GM23338 (cell line): ENCODE results near the gene GRIK4. TPM values are rescaled to one million over a fixed set of nuclear protein-coding genes. Genes with fewer than 3 reads are reported as not detected.

Source experiments
- ATAC-seq: fragments of 200-7000 bp; cut with Tn5 transposase; 3 replicates; pipeline ENCODE4 v1.9.1; 2020
- DNase-seq: peaks from one replicate; pipeline ENCODE4 v3.0.0-alpha.2; 2015; ENCODE audit warnings: low spot score
- H2AFZ ChIP-seq: fragments of 200-600 bp; sonication (generic); 2 replicates; pipeline ENCODE4 v1.8.0; 2016; ENCODE audit warnings: antibody characterized with exemption, mild to moderate bottlenecking, moderate library complexity
- H3F3A ChIP-seq: fragments of 200-600 bp; sonication (generic); replicated peaks from 2 replicates; pipeline ENCODE4 v1.8.0; 2017; ENCODE audit warnings: antibody characterized with exemption, mixed run types, low read depth
- H3K27ac ChIP-seq: fragments of 200-600 bp; sonication (generic); 2 replicates; pipeline ENCODE4 v1.6.1; 2016; ENCODE audit warnings: low read depth
- H3K27me3 ChIP-seq: fragments of 200-600 bp; sonication (generic); 2 replicates; pipeline ENCODE4 v1.8.0; 2016; ENCODE audit warnings: mild to moderate bottlenecking, mixed run types, moderate library complexity; ENCODE audit not compliant: insufficient read depth
- H3K36me3 ChIP-seq: fragments of 200-600 bp; sonication (generic); 2 replicates; pipeline ENCODE4 v1.8.0; 2016; ENCODE audit warnings: mild to moderate bottlenecking; ENCODE audit not compliant: insufficient read depth
- H3K4me1 ChIP-seq: fragments of 200-600 bp; sonication (generic); 2 replicates; pipeline ENCODE4 v1.8.0; 2016; ENCODE audit warnings: mild to moderate bottlenecking, moderate library complexity; ENCODE audit not compliant: insufficient read depth
- H3K4me2 ChIP-seq: fragments of 200-600 bp; sonication (generic); 2 replicates; pipeline ENCODE4 v1.7.1; 2017; ENCODE audit warnings: mixed run types
- H3K4me3 ChIP-seq: fragments of 200-600 bp; sonication (generic); 2 replicates; pipeline ENCODE4 v1.6.1; 2016; ENCODE audit warnings: mixed run types
- H3K79me2 ChIP-seq: fragments of 200-600 bp; sonication (generic); replicated peaks from 2 replicates; pipeline ENCODE4 v1.8.0; 2017; ENCODE audit warnings: mild to moderate bottlenecking; ENCODE audit not compliant: insufficient read depth
- H3K9me2 ChIP-seq: fragments of 200-600 bp; sonication (generic); 2 replicates; pipeline ENCODE4 v1.8.0; 2017; ENCODE audit not compliant: insufficient read depth
- H4K20me1 ChIP-seq: fragments of 200-600 bp; sonication (generic); replicated peaks from 2 replicates; pipeline ENCODE4 v1.8.0; 2017; ENCODE audit warnings: mild to moderate bottlenecking; ENCODE audit not compliant: insufficient read depth
- H3K27ac Mint-ChIP-seq: 2 replicates; pipeline ENCODE4 v1.8.0; 2020; ENCODE audit warnings: inconsistent platforms, mild to moderate bottlenecking, moderate library complexity, mixed read lengths
- H3K27me3 Mint-ChIP-seq: 3 replicates; pipeline ENCODE4 v1.8.0; 2022; ENCODE audit warnings: low read depth, mild to moderate bottlenecking, moderate library complexity, mixed read lengths, inconsistent platforms; ENCODE audit not compliant: insufficient read depth, poor library complexity
- H3K36me3 Mint-ChIP-seq: 3 replicates; pipeline ENCODE4 v1.8.0; 2021; ENCODE audit warnings: low read depth, mild to moderate bottlenecking, inconsistent platforms, moderate library complexity, mixed read lengths
- H3K4me1 Mint-ChIP-seq: 3 replicates; pipeline ENCODE4 v1.8.0; 2020; ENCODE audit warnings: mild to moderate bottlenecking, inconsistent platforms, mixed read lengths
- H3K4me3 Mint-ChIP-seq: 3 replicates; pipeline ENCODE4 v1.8.0; 2021; ENCODE audit warnings: moderate library complexity, mild to moderate bottlenecking, inconsistent platforms, mixed read lengths
- H3K9me3 Mint-ChIP-seq: 3 replicates; pipeline ENCODE4 v1.8.0; 2020; ENCODE audit warnings: moderate library complexity, mild to moderate bottlenecking, inconsistent platforms, mixed read lengths
- CREB1 ChIP-seq: fragments of 250-450 bp; sonication (Bioruptor Pico); IDR thresholded peaks from 2 replicates; pipeline ENCODE4 v1.5.0; 2020; ENCODE audit warnings: low read depth, mild to moderate bottlenecking, moderate library complexity
- EZH2 ChIP-seq: fragments of 200-600 bp; sonication (generic); IDR thresholded peaks from one replicate; pipeline ENCODE4 v1.8.0; 2017; ENCODE audit warnings: antibody characterized with exemption, mild to moderate bottlenecking, low read depth; ENCODE audit not compliant: unreplicated experiment
- JUNB ChIP-seq: IDR thresholded peaks from one replicate; pipeline ENCODE4 v1.6.1; 2016; ENCODE audit warnings: antibody characterized with exemption; ENCODE audit not compliant: unreplicated experiment
- NANOG ChIP-seq: IDR thresholded peaks from 2 replicates; pipeline ENCODE4 v1.6.1; 2016; ENCODE audit warnings: antibody characterized with exemption, borderline replicate concordance
- STAT1 ChIP-seq: IDR thresholded peaks from one replicate; pipeline ENCODE4 v1.6.1; 2016; ENCODE audit warnings: antibody characterized with exemption; ENCODE audit not compliant: unreplicated experiment
- ZNF114 ChIP-seq: fragments of 250-450 bp; sonication (Bioruptor Pico); IDR thresholded peaks from 2 replicates; pipeline ENCODE4 v1.5.0; 2020; ENCODE audit warnings: mild to moderate bottlenecking, moderate library complexity
- polyA plus RNA-seq: library from polyadenylated mRNA; unstranded; fragments of >200 nt; fragmentation: Nextera tagmentation; extraction: Ambion mirVana; gene quantifications from 2 replicates; pipeline ENCODE4 v1.2.1, GENCODE V29; 2016
- total RNA-seq: library from RNA; depleted of rRNA; stranded (reverse); fragments of >200 nt; shearing (Covaris generic); gene quantifications from 2 replicates; pipeline ENCODE4 v1.2.3, GENCODE V29; 2014
- TF ChIP-seq, protein P1 (sequence below): fragments of 250-450 bp; sonication (Bioruptor Pico); IDR thresholded peaks from 2 replicates; pipeline ENCODE4 v1.5.0; 2020; ENCODE audit warnings: mild to moderate bottlenecking, moderate library complexity
- TF ChIP-seq, protein P2 (sequence below): IDR thresholded peaks from 2 replicates; pipeline ENCODE4 v1.6.1; 2016; ENCODE audit warnings: antibody characterized with exemption
- TF ChIP-seq, protein P3 (sequence below), 2 experiments: fragments of 200-600 bp in 1 of 2; sonication (generic) in 1 of 2; conservative IDR thresholded peaks; 2 replicates each; pipeline versions ENCODE4 v1.5.1 to v1.6.1; 2016 to 2017; ENCODE audit warnings: antibody characterized with exemption in 2 of 2, low read depth in 2 of 2, mild to moderate bottlenecking in 2 of 2, moderate library complexity in 1 of 2
- TF ChIP-seq, protein P4 (sequence below): IDR thresholded peaks from one replicate; pipeline ENCODE4 v1.6.1; 2018; ENCODE audit warnings: antibody characterized with exemption; ENCODE audit not compliant: unreplicated experiment

Gene GRIK4
- total and polyA plus RNA-seq, 2 experiments from 2014 or later = 0.63 to 2.2 TPM

DNA sequence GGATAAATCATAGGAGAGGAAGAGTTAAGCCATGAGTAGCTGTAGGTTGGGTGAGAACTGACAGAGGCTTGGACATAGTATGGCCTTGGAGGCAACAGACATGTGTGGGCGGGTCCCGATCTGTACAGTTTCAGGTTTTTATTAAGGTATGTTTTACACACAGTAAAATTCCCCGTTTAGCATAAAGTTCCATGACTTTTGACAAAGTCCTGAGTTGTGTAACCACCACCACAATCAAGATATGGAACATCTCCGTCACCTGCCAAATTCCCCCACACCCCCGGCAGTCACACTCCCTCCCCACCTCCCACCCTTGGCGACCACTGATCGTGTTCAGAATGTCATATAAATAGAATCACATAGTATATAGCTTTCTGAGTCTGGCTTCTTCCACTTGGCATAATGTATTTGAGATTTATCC is 68.1 kb downstream of the GRIK4 start:
- peaks cover 6% of the 10 kb centered on the region for H3K27me3 Mint-ChIP-seq
- Histone ChIP-seq H3K9me2 (no peaks in the 10 kb centered on the region), H3K27ac (no peak overlapping the region), H3K4me1 (peaks cover 7% of the 10 kb centered on the region; the same call in 1 of the 2 replicates), H3F3A (no peaks in the 10 kb centered on the region), H3K79me2 (no peaks in the 10 kb centered on the region), H3K4me2 (no peak overlapping the region), H4K20me1 (no peaks in the 10 kb centered on the region), H2AFZ (no peak overlapping the region), H3K36me3 (no peaks in the 10 kb centered on the region), H3K4me3 (no peak overlapping the region), H3K27me3 (no peaks in the 10 kb centered on the region)
- no peak overlapping the region for H3K4me3 Mint-ChIP-seq
- no peak for TF ChIP-seq JUNB
- TF ChIP-seq STAT1 = no peak
- no peak for TF ChIP-seq EZH2
- TF ChIP-seq, protein P1, sequence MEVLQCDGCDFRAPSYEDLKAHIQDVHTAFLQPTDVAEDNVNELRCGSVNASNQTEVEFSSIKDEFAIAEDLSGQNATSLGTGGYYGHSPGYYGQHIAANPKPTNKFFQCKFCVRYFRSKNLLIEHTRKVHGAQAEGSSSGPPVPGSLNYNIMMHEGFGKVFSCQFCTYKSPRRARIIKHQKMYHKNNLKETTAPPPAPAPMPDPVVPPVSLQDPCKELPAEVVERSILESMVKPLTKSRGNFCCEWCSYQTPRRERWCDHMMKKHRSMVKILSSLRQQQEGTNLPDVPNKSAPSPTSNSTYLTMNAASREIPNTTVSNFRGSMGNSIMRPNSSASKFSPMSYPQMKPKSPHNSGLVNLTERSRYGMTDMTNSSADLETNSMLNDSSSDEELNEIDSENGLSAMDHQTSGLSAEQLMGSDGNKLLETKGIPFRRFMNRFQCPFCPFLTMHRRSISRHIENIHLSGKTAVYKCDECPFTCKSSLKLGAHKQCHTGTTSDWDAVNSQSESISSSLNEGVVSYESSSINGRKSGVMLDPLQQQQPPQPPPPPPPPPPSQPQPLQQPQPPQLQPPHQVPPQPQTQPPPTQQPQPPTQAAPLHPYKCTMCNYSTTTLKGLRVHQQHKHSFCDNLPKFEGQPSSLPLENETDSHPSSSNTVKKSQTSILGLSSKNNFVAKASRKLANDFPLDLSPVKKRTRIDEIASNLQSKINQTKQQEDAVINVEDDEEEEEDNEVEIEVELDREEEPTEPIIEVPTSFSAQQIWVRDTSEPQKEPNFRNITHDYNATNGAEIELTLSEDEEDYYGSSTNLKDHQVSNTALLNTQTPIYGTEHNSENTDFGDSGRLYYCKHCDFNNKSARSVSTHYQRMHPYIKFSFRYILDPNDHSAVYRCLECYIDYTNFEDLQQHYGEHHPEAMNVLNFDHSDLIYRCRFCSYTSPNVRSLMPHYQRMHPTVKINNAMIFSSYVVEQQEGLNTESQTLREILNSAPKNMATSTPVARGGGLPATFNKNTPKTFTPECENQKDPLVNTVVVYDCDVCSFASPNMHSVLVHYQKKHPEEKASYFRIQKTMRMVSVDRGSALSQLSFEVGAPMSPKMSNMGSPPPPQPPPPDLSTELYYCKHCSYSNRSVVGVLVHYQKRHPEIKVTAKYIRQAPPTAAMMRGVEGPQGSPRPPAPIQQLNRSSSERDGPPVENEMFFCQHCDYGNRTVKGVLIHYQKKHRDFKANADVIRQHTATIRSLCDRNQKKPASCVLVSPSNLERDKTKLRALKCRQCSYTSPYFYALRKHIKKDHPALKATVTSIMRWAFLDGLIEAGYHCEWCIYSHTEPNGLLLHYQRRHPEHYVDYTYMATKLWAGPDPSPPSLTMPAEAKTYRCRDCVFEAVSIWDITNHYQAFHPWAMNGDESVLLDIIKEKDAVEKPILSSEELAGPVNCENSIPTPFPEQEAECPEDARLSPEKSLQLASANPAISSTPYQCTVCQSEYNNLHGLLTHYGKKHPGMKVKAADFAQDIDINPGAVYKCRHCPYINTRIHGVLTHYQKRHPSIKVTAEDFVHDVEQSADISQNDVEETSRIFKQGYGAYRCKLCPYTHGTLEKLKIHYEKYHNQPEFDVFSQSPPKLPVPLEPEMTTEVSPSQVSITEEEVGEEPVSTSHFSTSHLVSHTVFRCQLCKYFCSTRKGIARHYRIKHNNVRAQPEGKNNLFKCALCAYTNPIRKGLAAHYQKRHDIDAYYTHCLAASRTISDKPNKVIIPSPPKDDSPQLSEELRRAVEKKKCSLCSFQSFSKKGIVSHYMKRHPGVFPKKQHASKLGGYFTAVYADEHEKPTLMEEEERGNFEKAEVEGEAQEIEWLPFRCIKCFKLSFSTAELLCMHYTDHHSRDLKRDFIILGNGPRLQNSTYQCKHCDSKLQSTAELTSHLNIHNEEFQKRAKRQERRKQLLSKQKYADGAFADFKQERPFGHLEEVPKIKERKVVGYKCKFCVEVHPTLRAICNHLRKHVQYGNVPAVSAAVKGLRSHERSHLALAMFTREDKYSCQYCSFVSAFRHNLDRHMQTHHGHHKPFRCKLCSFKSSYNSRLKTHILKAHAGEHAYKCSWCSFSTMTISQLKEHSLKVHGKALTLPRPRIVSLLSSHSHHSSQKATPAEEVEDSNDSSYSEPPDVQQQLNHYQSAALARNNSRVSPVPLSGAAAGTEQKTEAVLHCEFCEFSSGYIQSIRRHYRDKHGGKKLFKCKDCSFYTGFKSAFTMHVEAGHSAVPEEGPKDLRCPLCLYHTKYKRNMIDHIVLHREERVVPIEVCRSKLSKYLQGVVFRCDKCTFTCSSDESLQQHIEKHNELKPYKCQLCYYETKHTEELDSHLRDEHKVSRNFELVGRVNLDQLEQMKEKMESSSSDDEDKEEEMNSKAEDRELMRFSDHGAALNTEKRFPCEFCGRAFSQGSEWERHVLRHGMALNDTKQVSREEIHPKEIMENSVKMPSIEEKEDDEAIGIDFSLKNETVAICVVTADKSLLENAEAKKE (CRISPR knock-in tag) = no peak
- TF ChIP-seq CREB1 = no peak
- TF ChIP-seq, protein P2, sequence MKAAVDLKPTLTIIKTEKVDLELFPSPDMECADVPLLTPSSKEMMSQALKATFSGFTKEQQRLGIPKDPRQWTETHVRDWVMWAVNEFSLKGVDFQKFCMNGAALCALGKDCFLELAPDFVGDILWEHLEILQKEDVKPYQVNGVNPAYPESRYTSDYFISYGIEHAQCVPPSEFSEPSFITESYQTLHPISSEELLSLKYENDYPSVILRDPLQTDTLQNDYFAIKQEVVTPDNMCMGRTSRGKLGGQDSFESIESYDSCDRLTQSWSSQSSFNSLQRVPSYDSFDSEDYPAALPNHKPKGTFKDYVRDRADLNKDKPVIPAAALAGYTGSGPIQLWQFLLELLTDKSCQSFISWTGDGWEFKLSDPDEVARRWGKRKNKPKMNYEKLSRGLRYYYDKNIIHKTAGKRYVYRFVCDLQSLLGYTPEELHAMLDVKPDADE = no peak
- TF ChIP-seq, protein P3, sequence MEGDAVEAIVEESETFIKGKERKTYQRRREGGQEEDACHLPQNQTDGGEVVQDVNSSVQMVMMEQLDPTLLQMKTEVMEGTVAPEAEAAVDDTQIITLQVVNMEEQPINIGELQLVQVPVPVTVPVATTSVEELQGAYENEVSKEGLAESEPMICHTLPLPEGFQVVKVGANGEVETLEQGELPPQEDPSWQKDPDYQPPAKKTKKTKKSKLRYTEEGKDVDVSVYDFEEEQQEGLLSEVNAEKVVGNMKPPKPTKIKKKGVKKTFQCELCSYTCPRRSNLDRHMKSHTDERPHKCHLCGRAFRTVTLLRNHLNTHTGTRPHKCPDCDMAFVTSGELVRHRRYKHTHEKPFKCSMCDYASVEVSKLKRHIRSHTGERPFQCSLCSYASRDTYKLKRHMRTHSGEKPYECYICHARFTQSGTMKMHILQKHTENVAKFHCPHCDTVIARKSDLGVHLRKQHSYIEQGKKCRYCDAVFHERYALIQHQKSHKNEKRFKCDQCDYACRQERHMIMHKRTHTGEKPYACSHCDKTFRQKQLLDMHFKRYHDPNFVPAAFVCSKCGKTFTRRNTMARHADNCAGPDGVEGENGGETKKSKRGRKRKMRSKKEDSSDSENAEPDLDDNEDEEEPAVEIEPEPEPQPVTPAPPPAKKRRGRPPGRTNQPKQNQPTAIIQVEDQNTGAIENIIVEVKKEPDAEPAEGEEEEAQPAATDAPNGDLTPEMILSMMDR (conservative IDR thresholded peaks at IDR 0.05; ENCODE audit: low read depth in 2 of 2) = no peak
- no peak for TF ChIP-seq NANOG
- TF ChIP-seq, protein P4, sequence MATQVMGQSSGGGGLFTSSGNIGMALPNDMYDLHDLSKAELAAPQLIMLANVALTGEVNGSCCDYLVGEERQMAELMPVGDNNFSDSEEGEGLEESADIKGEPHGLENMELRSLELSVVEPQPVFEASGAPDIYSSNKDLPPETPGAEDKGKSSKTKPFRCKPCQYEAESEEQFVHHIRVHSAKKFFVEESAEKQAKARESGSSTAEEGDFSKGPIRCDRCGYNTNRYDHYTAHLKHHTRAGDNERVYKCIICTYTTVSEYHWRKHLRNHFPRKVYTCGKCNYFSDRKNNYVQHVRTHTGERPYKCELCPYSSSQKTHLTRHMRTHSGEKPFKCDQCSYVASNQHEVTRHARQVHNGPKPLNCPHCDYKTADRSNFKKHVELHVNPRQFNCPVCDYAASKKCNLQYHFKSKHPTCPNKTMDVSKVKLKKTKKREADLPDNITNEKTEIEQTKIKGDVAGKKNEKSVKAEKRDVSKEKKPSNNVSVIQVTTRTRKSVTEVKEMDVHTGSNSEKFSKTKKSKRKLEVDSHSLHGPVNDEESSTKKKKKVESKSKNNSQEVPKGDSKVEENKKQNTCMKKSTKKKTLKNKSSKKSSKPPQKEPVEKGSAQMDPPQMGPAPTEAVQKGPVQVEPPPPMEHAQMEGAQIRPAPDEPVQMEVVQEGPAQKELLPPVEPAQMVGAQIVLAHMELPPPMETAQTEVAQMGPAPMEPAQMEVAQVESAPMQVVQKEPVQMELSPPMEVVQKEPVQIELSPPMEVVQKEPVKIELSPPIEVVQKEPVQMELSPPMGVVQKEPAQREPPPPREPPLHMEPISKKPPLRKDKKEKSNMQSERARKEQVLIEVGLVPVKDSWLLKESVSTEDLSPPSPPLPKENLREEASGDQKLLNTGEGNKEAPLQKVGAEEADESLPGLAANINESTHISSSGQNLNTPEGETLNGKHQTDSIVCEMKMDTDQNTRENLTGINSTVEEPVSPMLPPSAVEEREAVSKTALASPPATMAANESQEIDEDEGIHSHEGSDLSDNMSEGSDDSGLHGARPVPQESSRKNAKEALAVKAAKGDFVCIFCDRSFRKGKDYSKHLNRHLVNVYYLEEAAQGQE = no peak
- no peak for TF ChIP-seq ZNF114
- no peak overlapping the region for H3K27ac Mint-ChIP-seq
- peaks cover 16% of the 10 kb centered on the region for H3K9me3 Mint-ChIP-seq
- H3K36me3 Mint-ChIP-seq = peaks cover 7% of the 10 kb centered on the region; the same call in 2 of the 3 replicates
- H3K4me1 Mint-ChIP-seq = peaks cover 22% of the 10 kb centered on the region
- DNase-seq (no peak), ATAC-seq (no peak)
